GM21390 (cell line): ENCODE data around the gene ESPNL.

Source experiments
- ATAC-seq: cut with Tn5 transposase; IDR thresholded peaks from one replicate; pipeline ENCODE4 v1.9.1; 2021; ENCODE audit not compliant: unreplicated experiment

The ESPNL gene

GRCh38 chr2:238140040-238140439 lies 39.9 kb downstream of the ESPNL start:
- no peak for ATAC-seq

- ATAC-seq: no peak
These were observed 40.8 kb downstream of the ESPNL start for GRCh38 chr2:238140721-238141540.

- no peak for ATAC-seq
These were observed 41.6 kb downstream of the ESPNL start for GRCh38 chr2:238141541-238142318.

GRCh38 chr2:238142382-238143205 lies 42.5 kb downstream of the ESPNL start:
- no peak for ATAC-seq

- no peak for ATAC-seq
These were observed 43.3 kb downstream of the ESPNL start for GRCh38 chr2:238143239-238143951.

GRCh38 chr2:238144262-238144661 lies 44.1 kb downstream of the ESPNL start:
- no peak for ATAC-seq

- ATAC-seq: no peak
These were observed 44.9 kb downstream of the ESPNL start for GRCh38 chr2:238145046-238145445.

- no peak for ATAC-seq
These were observed 45.7 kb downstream of the ESPNL start for GRCh38 chr2:238145851-238146250.

GRCh38 chr2:238146884-238147544 lies 46.9 kb downstream of the ESPNL start:
- no peak for ATAC-seq

- no peak for ATAC-seq
These were observed 48.8 kb downstream of the ESPNL start for GRCh38 chr2:238148981-238149380.

- no peak for ATAC-seq
These were observed 49.9 kb downstream of the ESPNL start for GRCh38 chr2:238149841-238150572.

- ATAC-seq: no peak
These were observed 50.5 kb downstream of the ESPNL start for GRCh38 chr2:238150686-238151085.

- ATAC-seq: no peak
These were observed 51.1 kb downstream of the ESPNL start for GRCh38 chr2:238151205-238151604.

- no peak for ATAC-seq
These were observed 51.6 kb downstream of the ESPNL start for GRCh38 chr2:238151628-238152235.

- no peak for ATAC-seq
These were observed 52.9 kb downstream of the ESPNL start for GRCh38 chr2:238152771-238153688.

GRCh38 chr2:238154570-238154969 lies 54.4 kb downstream of the ESPNL start:
- no peak for ATAC-seq

- no peak for ATAC-seq
These were observed 55.1 kb downstream of the ESPNL start for GRCh38 chr2:238155051-238155760.
